OCI-M2 (cell line): ENCODE measurements around the gene IL36G.
"Not testable (repeated sequence)": the region's sequence is repeated elsewhere in the genome, so short reads cannot be mapped to it uniquely, and the experiment has no call there.

Experiments used
- DNase-seq: peaks from one replicate; lab custom pipeline; 2025; ENCODE audit not compliant: unreplicated experiment; lab: John Stamatoyannopoulos, UW

IL36G gene

GRCh38 chr2:112977559-112978056, at the start of gene IL36G:
TSS of gene IL36G (plus strand) at chr2:112978006. CDS start at chr2:112978639, 633 bp downstream.
- no peak for DNase-seq

GRCh38 chr2:112933261-112933660, 44.5 kb upstream of the IL36G start:
- DNase-seq, result no peak

GRCh38 chr2:112934117-112934516, 43.7 kb upstream of the IL36G start:
- DNase-seq, result not testable (repeated sequence)

DNA sequence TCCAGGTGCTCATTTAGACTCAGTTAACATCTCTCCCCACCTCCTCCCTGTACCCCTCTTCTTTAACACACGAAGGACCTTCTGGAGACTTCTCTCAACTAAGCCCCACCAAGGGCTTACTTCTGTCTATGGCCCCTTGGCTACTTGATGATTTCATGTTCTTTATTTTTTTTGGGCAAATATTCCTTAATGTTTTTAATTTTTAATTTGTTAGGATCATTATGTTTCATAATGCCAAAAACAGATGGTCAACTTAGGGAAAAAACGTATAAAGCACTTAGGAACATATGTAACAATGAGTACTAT, 40.9 kb upstream of the IL36G start:
- DNase-seq, result no peak

GRCh38 chr2:112938904-112939303, 38.9 kb upstream of the IL36G start:
- DNase-seq, result no peak

- no peak for DNase-seq
These were observed 38.4 kb upstream of the IL36G start for GRCh38 chr2:112939425-112939824.

GRCh38 chr2:112940859-112941625, 36.8 kb upstream of the IL36G start:
- DNase-seq, result no peak

DNA sequence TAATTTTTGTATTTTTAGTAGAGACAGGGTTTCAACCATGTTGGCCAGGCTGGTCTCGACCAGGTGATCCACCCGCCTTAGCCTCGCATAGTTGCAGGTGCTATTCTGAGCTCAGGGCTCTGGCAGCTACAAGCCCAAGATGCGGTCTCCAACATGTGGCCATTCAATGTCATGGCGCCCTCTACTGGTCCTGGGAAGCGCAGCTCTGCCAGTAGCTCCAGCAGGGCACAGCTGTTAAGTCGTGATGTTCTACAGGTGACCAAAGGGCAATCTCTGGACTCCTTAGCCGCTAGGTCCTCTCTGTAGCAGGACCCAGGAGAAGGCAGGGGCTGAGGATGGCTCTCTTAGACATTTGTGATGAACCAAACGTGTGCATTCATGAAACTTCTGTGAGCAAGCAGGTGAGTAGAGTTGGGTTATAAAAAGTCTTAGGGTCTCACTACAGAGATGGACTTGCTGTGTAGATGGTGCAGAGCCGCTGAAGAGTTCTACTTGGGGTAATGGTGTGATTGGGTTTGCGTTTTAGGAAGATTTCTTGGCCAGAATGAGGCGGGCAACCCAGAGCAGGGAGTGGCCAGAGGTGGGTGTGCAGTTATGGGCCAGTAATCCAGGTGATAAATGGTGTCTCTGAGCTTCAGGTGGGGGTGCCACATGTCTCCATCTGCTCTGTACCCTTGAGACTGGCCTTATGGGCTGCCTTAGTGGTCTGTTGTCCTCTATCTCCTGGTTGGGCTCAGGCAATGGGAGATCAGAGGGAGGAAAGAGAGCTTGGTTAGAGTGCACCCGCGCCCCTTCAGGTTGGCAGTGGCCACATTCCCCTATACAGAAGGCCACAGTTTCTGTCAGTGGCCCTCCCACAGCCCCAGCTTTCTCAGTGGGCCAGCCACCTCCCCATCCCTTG, 35.8 kb upstream of the IL36G start:
- peak; percentile 39 for DNase-seq

GRCh38 chr2:112942654-112943002, 35.2 kb upstream of the IL36G start:
- DNase-seq, result no peak

DNA sequence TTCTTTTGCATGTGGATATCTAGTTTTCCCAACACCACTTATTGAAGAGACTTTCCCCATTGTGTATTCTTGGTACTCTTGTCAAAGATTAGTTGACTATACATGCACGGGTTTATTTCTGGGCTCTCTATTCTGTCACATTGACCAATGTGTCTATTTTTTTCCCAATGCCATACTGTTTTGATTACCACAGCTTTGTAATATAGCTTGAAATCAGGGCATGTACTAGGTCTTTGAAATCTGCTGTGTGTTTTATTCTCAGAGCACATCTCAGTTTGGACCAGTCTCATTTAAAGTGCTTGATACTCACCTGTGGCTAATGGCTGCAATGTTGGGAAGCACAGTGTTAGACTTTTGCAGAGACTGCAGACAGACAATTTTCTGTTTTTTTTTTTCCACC, 32.8 kb upstream of the IL36G start:
- DNase-seq, result no peak

GRCh38 chr2:112946086-112946485, 31.7 kb upstream of the IL36G start:
- DNase-seq, result no peak

- DNase-seq, result no peak
These were observed 30.4 kb upstream of the IL36G start for GRCh38 chr2:112947374-112947773.

GRCh38 chr2:112949456-112949855, 28.4 kb upstream of the IL36G start:
- no peak for DNase-seq

DNA sequence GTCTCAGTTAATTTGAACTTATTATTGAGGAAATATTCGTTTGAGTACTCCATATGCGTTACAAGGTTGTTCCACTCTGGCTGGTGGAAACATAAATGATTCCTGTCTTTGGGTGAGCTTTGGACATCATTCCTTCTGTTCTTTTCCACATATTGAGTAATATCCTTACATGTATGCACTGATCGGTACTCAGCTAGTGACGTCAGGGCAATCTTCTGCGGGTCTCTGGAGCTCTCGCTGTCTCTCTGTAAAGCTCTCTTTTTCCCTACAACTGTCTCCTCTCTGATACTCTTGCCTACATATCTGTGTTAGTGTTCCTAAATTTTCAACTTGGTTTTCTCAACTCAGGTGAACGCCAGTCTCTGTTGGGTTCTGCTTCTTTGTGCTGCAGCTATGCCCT, 23.4 kb upstream of the IL36G start:
- no peak for DNase-seq

GRCh38 chr2:112957511-112957910, 20.3 kb upstream of the IL36G start:
- no peak for DNase-seq

GRCh38 chr2:112958428-112959108, 19.2 kb upstream of the IL36G start:
- no peak for DNase-seq

- DNase-seq, result no peak
These were observed 18.5 kb upstream of the IL36G start for GRCh38 chr2:112959109-112959812.

GRCh38 chr2:112960230-112960825, 17.5 kb upstream of the IL36G start:
- no peak for DNase-seq

DNA sequence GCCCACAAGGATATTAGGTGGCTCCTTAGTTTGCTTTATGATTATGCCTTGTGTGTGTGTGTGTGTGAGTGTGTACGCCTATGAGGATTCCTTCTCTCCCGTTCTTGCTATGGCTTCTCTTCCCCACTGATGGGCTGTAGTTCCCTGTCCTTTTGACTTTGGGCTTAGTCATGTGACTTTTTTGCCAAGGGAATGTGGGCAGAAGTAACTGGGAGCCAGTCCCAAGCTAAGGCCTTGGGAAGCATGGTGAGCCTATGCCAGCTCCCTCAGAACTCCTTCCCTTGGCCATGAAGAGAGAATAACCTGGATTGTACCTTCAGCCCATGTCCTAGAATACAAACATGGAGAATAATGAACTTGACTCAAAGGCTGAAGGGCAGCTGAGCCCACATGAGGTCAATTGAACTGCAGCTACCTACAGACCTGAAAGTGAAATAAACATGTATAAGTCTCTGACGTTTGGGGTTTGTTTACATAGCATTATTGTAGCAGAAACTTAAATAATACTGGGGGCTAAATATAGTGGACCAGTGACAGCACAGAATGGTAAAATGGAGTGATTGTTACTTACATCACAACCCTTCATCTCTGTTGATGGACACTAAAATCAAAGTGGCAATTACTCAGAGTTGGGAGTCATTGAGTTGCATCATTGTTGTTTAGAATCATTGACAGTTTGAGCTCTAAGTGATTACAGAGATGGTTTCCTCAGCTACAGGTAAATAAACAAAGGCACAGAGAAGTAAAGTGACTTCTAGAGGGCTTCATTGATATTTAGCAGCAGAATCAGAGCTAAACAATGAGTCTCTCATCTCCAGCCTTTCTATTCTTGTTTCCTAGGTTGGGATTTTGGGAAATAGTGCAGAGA, 15.3 kb upstream of the IL36G start:
- DNase-seq, result no peak

- DNase-seq, result no peak
These were observed 10.8 kb upstream of the IL36G start for GRCh38 chr2:112967023-112967422.
